HG03378 (cell line): ENCODE measurements around the gene EGFR.

Experiments used
- ATAC-seq: cut with Tn5 transposase; IDR thresholded peaks from one replicate; pipeline ENCODE4 v1.9.1; 2021; ENCODE audit warnings: mild to moderate bottlenecking, moderate library complexity; ENCODE audit not compliant: unreplicated experiment

The EGFR gene

DNA sequence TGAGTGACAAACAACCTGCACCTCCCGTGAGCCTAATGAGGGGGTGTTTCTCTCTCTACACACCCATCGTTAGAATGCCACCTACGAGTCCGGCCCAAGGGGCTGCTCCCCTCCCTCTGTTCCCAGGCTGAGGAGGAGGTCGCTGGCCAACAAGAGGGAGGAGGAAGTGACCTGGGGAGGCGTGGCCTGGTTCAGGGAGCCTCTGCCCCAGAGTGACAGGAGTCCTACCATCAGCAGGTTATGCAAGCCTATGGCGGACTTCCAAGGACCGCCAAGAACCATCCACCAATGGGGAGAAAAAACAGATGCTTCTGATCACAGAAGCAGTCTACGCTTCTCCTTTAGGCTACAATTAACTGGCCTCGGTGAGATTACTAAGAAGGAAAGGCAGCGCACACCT, 12.3 kb upstream of the EGFR start:
- no peak for ATAC-seq

DNA sequence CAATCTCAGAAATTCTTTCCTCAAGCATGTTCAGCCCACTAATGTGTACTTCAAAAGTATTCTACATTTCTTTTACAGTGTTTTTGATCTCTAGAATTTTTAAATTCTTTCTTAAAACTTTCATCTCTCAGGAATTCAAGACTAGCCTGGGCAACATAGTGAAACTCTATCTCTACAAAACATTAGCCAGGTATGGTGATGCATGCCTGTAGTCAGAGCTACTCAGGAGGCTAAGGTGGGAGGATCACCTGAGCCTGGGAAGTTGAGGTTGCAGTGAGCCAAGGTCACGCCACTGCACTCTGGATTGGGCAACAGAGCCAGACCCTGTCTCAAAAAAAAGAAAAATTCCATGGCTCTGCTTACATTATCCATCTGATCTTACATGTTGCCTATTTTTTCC, 5.0 kb upstream of the EGFR start:
- no peak for ATAC-seq

DNA sequence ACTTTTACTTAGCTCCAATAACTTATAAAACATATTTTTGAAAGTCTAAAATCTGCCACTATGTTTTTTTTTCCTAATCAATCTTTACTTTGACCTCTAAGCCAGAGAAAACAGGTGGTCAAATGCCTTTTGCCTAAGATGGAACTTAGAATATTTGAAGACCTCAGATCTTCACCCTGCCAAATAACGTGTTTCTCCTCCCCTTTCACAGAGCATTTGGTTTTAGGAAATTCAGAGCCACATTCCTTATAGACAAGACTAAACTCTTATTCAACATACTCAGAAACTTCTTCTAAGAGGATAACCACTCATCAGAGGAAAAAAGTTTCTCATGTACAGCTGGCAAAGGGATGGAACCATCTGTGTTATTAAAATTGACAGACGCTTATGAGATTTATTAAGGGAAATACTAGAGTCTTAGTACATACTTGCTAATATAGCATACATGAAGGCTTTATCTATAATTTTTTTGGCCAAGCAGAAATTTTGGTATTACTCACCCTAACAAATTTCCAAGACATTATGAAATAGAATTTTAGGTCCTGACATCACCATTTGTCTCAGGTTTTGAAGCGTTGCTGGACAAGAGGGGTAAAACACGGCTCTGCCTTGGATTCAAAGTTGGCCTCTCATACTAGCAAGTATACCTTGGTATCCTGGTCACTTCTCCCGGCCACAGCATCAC, 2.6 kb upstream of the EGFR start:
- no peak for ATAC-seq

DNA sequence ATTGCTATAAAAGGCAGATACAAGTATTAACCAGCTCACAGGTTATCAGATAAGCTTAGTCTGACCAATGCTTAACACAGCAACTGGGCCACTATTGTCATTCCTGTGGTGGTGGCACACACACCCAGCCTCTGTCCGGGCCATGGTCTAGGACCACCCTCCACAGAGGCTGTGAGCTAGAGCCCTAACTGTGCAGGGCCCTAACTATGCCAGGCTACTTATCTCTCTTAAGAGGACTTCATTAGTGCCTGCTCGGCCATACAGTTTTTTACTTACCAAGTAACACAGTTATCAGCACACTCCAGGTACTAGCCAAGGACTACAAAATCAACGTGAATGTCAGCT, 2.1 kb upstream of the EGFR start:
- ATAC-seq, result no peak

DNA sequence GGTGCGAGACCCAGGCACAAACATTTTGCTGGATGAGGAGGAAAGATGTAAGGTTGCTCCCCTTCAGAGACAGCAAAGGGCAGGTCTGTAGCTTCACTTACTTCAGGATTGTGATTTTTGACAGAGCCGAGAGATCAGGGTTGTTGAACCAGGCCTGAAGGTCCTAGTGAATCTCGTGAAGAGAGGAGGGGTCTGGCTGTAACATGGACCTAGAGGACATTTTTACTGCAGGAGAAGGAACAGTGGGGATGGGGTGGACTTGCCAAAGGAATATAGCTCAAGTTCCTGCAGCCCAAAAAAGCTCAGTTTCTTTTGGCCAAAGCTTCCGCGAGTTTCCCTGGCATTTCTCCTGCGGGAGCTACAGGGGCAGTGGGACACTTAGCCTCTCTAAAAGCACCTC, 976 bp upstream of the EGFR start:
- ATAC-seq, result no peak

DNA sequence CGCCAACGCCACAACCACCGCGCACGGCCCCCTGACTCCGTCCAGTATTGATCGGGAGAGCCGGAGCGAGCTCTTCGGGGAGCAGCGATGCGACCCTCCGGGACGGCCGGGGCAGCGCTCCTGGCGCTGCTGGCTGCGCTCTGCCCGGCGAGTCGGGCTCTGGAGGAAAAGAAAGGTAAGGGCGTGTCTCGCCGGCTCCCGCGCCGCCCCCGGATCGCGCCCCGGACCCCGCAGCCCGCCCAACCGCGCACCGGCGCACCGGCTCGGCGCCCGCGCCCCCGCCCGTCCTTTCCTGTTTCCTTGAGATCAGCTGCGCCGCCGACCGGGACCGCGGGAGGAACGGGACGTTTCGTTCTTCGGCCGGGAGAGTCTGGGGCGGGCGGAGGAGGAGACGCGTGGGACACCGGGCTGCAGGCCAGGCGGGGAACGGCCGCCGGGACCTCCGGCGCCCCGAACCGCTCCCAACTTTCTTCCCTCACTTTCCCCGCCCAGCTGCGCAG, 424 bp downstream of the EGFR start:
- ATAC-seq, result no peak

DNA sequence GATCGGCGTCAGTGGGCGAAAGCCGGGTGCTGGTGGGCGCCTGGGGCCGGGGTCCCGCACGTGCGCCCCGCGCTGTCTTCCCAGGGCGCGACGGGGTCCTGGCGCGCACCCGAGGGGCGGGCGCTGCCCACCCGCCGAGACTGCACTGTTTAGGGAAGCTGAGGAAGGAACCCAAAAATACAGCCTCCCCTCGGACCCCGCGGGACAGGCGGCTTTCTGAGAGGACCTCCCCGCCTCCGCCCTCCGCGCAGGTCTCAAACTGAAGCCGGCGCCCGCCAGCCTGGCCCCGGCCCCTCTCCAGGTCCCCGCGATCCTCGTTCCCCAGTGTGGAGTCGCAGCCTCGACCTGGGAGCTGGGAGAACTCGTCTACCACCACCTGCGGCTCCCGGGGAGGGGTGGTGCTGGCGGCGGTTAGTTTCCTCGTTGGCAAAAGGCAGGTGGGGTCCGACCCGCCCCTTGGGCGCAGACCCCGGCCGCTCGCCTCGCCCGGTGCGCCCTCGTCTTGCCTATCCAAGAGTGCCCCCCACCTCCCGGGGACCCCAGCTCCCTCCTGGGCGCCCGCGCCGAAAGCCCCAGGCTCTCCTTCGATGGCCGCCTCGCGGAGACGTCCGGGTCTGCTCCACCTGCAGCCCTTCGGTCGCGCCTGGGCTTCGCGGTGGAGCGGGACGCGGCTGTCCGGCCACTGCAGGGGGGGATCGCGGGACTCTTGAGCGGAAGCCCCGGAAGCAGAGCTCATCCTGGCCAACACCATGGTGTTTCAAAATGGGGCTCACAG, 1.1 kb downstream of the EGFR start:
- no peak for ATAC-seq

DNA sequence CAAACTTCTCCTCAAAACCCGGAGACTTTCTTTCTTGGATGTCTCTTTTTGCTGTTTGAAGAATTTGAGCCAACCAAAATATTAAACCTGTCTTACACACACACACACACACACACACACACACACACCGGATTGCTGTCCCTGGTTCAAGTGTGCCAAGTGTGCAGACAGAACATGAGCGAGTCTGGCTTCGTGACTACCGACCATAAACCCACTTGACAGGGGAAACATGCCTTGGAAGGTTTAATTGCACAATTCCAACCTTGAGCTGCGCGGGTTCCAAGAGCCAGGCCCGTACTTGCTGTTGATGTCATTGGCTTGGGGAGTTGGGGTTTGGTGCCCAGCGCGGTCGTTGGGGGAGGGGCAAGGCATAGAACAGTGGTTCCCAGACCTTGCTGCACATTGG, 1.7 kb downstream of the EGFR start:
- no peak for ATAC-seq

DNA sequence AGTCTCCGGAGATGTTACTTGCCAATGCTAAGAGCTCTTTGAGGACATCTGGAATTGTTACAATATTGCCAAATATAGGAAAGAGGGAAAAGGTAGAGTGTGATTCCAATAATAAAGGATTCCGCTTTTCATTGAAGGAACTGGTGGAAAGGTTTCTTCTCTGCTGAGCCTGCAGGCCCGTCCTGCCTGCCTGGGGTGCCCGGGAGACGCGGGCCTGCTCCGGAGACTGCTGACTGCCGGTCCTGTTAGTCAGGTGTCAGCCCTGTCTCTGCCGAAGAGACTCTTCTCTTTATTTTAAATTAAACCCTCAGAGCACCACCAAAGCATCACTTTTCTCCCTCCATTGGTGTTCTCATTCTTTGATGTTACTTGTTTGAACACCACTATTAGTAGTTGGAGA, 2.2 kb downstream of the EGFR start:
- no peak for ATAC-seq

DNA sequence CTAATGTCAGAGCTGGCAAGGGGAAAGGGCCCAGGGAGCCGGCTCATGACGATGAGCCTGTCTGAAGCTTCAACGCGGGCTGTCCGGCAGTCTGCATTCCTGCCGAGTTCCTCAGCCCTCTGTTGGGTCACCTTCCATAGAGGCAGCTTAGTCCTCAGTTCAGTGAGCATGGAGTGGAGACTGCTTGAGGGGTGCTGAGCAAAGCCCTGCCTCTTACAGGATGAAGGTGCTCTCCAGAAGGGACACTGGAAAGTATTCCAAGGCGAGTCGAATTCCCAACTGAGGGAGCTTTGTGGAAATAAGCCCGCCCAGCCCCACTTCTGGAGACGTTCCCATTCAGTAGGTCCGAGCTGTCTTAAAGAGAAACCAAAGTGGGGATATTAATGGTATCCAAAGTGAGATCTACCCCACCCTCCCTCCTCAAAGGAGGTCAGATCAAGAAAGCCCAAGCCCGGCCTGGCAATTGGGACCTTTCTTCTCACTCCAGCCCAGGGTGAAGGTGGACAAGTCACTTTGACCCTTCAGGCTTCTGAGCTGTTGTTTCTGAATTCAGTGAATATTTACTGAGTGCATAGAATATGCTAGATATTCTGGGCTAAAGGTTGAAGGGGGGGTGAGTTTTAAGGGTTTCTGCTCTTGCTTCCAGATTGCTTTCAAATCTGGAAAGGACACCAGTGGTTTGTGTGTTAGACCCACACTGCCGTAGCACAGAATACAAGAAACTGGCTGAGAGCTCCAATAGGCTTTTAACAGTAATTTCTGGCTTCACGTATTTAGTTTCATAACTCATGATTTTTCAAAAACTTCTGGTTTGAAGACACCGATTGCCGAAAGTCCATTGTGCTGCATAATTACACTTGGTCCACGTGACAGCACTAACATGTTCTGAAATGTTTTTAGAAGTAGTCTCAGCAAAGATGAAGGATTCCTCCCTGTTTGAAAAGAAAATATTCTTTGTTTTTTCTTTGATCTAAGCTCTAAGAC, 3.5 kb downstream of the EGFR start:
- no peak for ATAC-seq

DNA sequence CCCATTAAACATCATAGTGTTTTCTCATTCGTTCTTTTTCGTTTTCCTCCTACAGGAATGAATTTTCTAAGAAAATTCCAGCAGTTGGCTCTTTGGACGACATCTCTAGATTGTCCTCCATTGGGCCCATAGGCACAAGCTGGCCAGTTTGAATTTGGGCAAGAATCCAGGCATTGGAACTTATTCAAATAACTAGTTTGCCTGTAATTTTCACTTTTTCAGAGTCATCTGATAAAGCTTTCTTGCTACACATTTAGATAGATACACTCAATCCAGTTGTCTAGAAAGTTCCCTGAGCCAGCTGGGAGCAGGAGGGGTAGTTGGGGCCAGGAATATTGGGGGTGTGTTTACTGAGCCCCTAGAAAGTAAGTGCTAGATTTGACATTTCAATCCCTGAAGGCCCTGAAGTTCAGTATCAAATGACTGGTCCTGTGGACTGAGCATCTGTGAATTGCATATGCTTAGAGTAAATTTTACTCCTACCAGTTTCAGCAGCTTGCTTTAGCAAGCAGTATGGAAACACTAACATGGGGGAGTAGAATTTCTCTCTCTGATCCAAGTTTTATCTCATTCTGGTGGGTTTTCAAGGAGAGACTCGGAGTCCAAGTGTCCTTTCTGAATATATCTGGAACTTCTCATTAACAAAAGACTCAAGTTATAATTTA, 5.2 kb downstream of the EGFR start:
- ATAC-seq, result no peak

DNA sequence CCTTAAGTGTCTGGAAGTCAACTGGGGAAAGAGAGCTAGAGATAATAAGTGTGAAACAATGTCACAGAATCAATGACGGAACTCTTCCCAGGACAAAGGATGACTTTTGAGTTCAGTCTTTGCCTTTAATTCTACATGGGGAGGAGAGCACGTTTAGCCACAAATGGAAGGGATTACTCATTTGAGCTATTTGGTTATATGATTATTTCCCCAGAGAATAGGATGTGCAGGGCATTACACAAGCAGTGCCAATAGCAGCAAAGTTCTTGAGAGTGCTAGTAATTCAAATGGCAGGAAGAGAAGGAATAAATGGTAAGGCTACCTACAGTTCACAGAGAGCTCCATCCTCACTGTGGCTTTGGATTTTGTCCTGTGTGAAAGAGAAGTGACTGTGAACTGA, 6.0 kb downstream of the EGFR start:
- no peak for ATAC-seq

DNA sequence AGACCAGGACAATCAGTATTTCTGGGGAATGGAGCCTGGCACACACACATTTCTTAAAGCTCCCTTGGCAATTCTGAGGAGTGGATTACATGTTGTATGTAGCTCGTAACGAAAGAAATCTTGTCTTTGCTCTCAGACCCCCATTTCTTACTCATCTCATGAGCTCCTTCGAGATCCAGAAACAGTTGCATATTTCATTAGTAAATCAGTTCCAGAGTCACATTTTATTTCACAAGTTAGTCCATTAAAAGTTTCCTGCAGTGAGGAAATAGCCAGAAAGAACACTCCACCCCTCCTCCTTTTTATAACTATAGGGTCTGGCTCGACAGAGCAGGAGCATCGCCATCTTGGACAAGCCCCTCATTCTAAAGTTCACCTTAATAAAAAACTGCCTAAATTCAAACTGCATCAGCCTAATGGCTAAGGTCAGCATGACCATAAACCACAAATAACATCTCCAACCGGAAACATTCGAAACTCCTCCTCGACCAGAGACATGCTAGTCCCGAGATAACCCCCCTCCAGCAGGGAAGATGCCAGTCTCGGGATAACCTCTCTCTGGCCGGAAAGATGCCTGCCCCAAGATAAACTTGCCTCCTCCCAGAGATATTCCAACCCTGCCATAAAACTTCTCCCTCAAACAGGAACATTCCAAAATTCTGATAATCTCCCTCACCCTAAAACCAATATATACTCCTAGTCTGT, 7.4 kb downstream of the EGFR start:
- no peak for ATAC-seq

DNA sequence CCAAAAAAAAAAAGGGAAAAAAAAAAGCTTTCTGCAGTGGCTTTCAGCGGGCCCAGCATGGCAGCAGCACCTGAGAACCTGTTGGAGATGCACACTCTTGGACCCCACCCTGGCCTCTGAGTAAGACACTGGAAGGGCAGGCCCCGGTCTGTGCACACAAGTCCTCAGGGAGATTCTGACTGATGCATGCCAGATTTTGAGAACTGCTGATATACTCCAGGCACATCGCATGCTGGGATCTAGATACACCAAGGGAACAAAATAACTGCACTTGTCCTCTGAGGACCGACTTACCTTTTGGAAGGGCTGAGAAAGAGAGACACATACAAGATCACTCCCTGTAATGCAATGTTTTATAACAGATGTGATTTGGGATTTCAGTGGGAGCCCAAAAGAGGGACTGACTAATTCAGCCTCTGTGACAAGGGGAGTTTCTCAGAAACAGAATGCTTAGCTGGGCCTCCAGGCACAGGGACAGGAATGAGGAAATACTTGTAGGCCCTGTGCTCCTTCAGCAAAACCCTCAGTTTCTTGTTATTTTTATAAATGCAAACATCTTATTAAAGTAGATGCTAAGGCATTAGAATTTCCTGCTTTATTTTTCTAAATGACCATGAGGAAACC, 8.2 kb downstream of the EGFR start:
- no peak for ATAC-seq

DNA sequence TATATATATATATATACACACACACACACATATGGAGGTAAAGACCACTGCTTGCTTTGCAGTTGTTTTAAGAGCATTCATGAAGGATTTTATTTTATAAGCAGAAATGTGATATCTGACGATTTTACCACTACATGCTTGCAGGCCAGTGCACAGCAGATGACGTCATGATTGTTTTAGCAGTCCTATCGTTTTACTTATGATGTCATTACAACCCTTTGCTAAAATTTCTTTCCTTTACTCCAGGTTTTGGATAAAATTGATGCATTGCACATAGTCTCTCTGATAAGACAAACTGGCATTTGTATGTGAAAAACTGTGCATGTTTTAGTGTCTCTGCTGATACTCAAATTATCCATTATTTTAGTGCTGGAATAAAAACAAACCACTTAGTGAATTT, 9.2 kb downstream of the EGFR start:
- ATAC-seq, result no peak

DNA sequence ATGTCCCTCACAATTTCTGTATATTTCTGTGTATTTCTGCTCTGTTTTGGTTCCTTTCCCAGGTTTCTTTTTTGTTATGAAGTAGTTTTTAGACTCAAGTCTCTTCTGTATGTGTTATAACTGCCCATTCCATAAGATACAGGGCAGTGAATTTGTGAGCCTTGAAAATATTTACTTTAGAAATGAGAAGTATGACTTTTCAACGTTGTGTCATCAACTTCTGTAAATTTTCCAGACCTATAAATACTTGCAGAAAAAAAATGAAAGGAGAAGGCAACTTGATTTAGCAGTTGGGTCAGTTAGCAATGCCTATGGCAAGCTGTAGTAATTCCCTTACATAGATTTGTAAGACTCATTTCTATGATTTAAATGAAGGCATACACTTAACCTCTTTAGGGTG, 11.5 kb downstream of the EGFR start:
- no peak for ATAC-seq

DNA sequence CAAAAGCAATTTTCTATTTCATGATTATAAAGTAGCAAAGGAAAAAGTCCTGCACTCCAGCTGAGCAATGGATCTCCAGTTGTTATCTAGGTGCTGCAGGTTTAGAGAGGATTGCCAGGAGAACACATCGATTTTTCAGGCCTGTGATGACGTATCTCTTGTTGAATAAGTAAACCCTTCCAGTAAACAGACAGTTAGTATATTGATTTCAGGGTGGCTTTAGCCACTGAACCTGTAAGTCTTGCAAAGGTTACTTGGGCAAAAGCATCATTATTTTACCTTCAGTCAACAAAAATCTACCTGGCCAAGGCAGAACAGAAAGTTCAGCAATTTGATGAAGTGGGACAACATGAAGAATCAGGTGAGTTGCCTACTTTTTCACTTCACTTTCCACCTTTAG, 12.3 kb downstream of the EGFR start:
- ATAC-seq, result no peak

DNA sequence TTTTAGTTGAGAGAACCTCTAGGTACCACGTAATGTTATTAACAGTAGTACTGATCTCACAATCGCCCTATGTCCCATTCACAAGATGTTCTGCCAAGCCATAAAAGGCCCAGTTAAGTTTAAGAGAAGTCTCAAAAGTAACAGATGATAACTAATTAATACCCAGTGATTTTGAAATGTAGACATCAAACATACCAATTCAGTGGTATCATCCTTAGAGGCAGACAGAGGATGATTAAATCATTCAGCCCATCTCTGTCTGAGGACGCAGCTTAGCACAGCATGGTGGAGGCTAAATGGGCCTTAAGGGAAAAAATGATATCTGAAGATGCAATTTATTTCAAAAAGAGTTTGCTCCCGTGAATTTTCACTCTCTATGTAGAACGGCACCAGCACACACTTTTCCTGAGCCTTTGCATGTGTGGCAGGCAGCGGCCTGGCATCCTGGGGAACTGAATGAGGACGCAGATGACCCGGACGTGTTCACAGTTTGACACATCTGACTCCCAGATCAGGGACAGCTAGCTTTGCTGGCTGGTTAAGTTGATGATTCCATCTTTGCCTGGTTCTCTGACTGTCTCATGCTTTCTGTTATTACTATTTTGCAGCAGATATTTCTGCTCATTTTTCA, 13.4 kb downstream of the EGFR start:
- ATAC-seq, result no peak

DNA sequence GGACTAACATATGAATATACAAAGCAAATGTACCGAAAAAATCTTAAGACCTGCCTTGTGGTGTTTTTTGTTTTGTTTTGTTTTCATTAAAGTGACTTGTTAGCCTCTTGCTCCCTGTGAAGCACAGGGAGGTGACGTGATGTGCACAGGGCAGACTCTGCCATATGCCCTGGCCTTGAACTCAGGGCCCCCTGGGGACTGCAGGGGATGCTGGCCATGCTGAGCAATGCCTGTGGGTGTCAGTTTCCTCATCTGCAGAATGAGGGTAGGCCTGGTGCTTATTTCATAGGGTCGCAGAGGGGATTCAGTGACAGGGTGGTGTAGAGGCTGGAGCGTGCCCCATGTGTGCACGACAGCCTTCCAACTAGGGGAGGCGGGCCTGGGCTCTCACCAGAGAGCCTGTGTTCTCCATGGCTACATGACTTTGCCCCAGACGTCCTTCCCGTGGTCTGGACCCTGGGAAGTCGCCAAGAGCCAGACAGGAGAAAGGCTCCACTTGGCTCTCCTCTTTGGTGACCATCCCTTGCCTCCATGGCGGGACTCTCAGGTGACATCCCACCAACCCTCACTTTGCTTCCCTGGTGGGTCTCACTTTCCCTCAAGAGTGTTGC, 14.5 kb downstream of the EGFR start:
- ATAC-seq, result no peak
